Activated T-cell treated with anti-CD3 and anti-CD28 coated beads for 1 hour (primary cell): ENCODE data around the gene PHACTR1.

Experiments used
- DNase-seq: peaks from one replicate; pipeline ENCODE4 v3.0.0-alpha.2; 2020; ENCODE audit warnings: low read depth

PHACTR1 gene

GRCh38 chr6:13072686-13073347 is 356.2 kb downstream of the PHACTR1 start:
- DNase-seq: no peak

- no peak for DNase-seq
Measured at GRCh38 chr6:13074415-13075140, 358.0 kb downstream of the PHACTR1 start.

- DNase-seq: no peak
Measured at GRCh38 chr6:13075141-13075845, 358.7 kb downstream of the PHACTR1 start.

- DNase-seq: no peak
Measured at GRCh38 chr6:13076575-13076974, 360.0 kb downstream of the PHACTR1 start.

GRCh38 chr6:13077117-13077516 is 360.6 kb downstream of the PHACTR1 start:
- no peak for DNase-seq

- DNase-seq: no peak
Measured at GRCh38 chr6:13079096-13079723, 362.6 kb downstream of the PHACTR1 start.

- no peak for DNase-seq
Measured at GRCh38 chr6:13080462-13081188, 364.1 kb downstream of the PHACTR1 start.

GRCh38 chr6:13081189-13081563 is 364.6 kb downstream of the PHACTR1 start:
- no peak for DNase-seq

GRCh38 chr6:13089296-13089994 is 372.9 kb downstream of the PHACTR1 start:
- no peak for DNase-seq

GRCh38 chr6:13091192-13091591 is 374.6 kb downstream of the PHACTR1 start:
- DNase-seq: no peak

GRCh38 chr6:13094781-13095425 is 378.3 kb downstream of the PHACTR1 start:
- DNase-seq: no peak

- no peak for DNase-seq
Measured at GRCh38 chr6:13096084-13096483, 379.5 kb downstream of the PHACTR1 start.

GRCh38 chr6:13097454-13097853 is 380.9 kb downstream of the PHACTR1 start:
- DNase-seq: no peak

GRCh38 chr6:13098006-13098405 is 381.4 kb downstream of the PHACTR1 start:
- no peak for DNase-seq

GRCh38 chr6:13098793-13099570 is 382.4 kb downstream of the PHACTR1 start:
- no peak for DNase-seq

- no peak for DNase-seq
Measured at GRCh38 chr6:13099771-13100170, 383.2 kb downstream of the PHACTR1 start.

- DNase-seq: no peak
Measured at GRCh38 chr6:13101409-13101808, 384.8 kb downstream of the PHACTR1 start.

- no peak for DNase-seq
Measured at GRCh38 chr6:13101985-13102384, 385.4 kb downstream of the PHACTR1 start.

GRCh38 chr6:13103169-13103568 is 386.6 kb downstream of the PHACTR1 start:
- no peak for DNase-seq

- no peak for DNase-seq
Measured at GRCh38 chr6:13105139-13105538, 388.6 kb downstream of the PHACTR1 start.
